ENCODE measurements around the gene GIGYF2. TPM values are rescaled to one million over a fixed set of nuclear protein-coding genes. Genes with fewer than 3 reads are reported as not detected.
"Not testable (repeated sequence)": the region's sequence is repeated elsewhere in the genome, so short reads cannot be mapped to it uniquely, and the experiment has no call there.

GIGYF2 gene
- total RNA-seq, 1 experiment from 2014 or later: 32.9 TPM

- no peak for DNase-seq
- no peaks in the 10 kb centered on the region for H3K36me3 ChIP-seq
- H3K9me3 ChIP-seq: no peaks in the 10 kb centered on the region
- H3K27me3 ChIP-seq: 0 out of 2 replicates have a peak, but pooled peaks cover 4% of the 10 kb centered on the region
- H3K4me3 ChIP-seq: no peak overlapping the region
These were observed 17.1 kb upstream of the GIGYF2 start for GRCh38 chr2:232680006-232680405.

DNA sequence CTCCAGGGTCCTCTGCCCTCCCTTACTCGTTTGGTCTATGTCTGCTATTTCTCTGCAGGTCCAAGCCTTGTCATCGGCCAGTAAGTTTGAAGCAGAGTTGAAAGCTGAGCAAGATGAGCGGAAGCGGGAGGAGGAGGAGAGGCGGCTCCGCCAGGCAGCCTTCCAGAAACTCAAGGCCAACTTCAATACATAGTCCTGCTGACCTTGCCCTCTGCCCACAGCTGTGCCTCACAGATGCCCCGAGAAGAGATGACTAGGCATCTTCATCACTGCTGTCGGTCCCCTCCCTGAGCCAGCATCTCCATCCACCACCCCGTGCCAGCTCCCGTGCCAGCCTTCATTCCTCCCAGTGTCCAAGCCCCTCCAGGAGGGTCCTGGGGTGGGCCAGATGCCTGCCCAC, 15.6 kb upstream of the GIGYF2 start:
- H3K27me3 ChIP-seq: 0 out of 2 replicates have a peak, but pooled peaks cover 4% of the 10 kb centered on the region
- no peak for DNase-seq
- no peaks in the 10 kb centered on the region for H3K9me3 ChIP-seq
- H3K4me3 ChIP-seq: no peak overlapping the region
- no peaks in the 10 kb centered on the region for H3K36me3 ChIP-seq

- Histone ChIP-seq H3K27me3 (0 out of 2 replicates have a peak, but pooled peaks cover 4% of the 10 kb centered on the region), H3K4me3 (no peak overlapping the region), H3K36me3 (no peaks in the 10 kb centered on the region), H3K9me3 (no peaks in the 10 kb centered on the region)
- DNase-seq: no peak
These were observed 13.8 kb upstream of the GIGYF2 start for GRCh38 chr2:232683368-232683767.

GRCh38 chr2:232685391-232685790, 11.7 kb upstream of the GIGYF2 start:
- H3K36me3 ChIP-seq, H3K27me3 ChIP-seq, DNase-seq, H3K4me3 ChIP-seq, H3K9me3 ChIP-seq: not testable (repeated sequence)

DNA sequence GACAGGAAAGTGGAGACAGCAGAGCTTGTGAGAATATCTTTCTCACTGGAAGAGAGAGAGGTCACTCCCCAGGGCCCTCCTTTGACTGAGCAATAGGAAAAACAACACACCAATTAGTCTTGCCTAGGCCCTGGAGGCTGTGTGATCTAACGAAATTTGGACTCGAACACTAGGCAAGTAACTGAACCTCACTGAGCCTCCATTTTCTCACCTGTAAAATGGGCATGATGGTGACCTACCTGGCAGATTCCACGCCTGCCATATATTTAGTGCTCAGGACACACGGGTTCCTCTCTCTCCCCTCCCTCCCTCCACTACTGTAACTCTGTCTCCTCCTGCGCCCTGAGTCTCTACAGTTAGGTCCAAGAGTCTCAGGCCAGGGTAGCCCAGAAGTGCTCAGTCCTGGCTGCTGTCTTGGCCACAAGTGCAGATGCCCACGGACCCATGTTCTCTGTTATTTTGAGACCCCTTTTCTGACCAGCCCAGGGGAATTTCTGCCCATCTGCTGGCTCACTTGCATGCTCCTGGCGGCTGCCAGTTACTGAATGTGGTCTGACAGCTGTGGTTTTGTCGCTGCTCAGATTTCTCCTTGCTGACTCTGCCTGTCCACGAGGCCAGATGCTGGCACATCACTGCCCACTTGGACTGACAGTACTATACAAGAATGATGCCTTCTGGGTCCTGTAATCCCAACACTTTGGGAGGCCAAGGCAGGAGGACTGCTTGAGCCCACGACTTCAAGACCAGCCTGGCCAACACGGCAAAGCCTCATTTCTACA, 9.6 kb upstream of the GIGYF2 start:
- Histone ChIP-seq H3K9me3 (no peaks in the 10 kb centered on the region), H3K4me3 (no peak overlapping the region), H3K27me3 (0 out of 2 replicates have a peak, but pooled peaks cover 4% of the 10 kb centered on the region), H3K36me3 (no peaks in the 10 kb centered on the region)
- peak; percentile 47 for DNase-seq

- Histone ChIP-seq H3K9me3 (no peaks in the 10 kb centered on the region), H3K27me3 (0 out of 2 replicates have a peak, but pooled peaks cover 4% of the 10 kb centered on the region), H3K4me3 (no peak overlapping the region), H3K36me3 (no peaks in the 10 kb centered on the region)
- DNase-seq: no peak
These were observed 8.9 kb upstream of the GIGYF2 start for GRCh38 chr2:232688201-232688600.

DNA sequence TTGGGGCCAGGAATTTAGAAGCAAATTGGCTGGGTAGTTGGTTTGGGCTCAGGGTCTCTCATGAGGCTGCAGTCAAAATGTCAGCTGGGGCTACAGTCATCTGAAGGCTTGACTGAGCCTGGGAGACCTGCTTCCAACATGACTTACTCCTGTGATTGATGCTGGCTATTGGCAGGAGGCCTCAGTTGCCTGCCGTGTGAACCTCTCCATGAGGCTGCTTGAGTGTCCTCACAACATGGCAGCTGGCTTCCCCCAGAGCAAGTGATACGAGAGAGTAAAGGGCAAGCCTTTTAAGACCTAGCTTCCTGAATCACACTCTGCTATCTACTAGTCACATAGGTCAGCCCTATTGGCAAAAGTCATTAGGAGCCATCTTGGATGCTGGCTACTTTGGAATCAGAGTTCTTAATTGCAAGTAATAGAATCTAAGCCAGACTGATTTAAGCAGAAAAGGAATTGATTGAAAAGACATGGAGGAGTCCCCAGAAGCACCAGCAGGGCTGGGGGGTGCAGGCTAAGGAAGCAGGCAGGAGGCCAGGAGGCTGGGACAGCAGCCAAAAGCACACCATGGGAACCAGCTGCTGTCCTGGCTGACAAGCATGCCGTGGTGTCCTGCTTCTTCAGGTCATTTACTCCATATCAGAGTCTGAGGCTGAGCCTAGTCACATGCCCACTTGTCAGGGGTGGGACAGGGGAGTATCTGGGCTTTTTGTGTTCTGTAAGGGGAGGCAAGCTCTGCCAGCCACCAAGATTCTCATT, 7.8 kb upstream of the GIGYF2 start:
- H3K9me3 ChIP-seq: no peaks in the 10 kb centered on the region
- no peaks in the 10 kb centered on the region for H3K27me3 ChIP-seq
- H3K4me3 ChIP-seq: no peak overlapping the region
- H3K36me3 ChIP-seq: no peaks in the 10 kb centered on the region
- peak; percentile 30 for DNase-seq

- DNase-seq, H3K9me3 ChIP-seq, H3K27me3 ChIP-seq, H3K4me3 ChIP-seq, H3K36me3 ChIP-seq: not testable (repeated sequence)
These were observed 6.0 kb upstream of the GIGYF2 start for GRCh38 chr2:232691117-232691516.

GRCh38 chr2:232693344-232693743, 3.8 kb upstream of the GIGYF2 start:
- DNase-seq: no peak
- H3K4me3 ChIP-seq: no peak overlapping the region
- no peaks in the 10 kb centered on the region for H3K27me3 ChIP-seq
- no peaks in the 10 kb centered on the region for H3K9me3 ChIP-seq
- H3K36me3 ChIP-seq: peaks cover 6% of the 10 kb centered on the region

GRCh38 chr2:232696609-232697058, 497 bp upstream of the GIGYF2 start:
- H3K4me3 ChIP-seq: peak overlapping the region; percentile 98
- H3K9me3 ChIP-seq: no peaks in the 10 kb centered on the region
- H3K36me3 ChIP-seq: peaks cover 32% of the 10 kb centered on the region
- no peak for DNase-seq
- H3K27me3 ChIP-seq: no peaks in the 10 kb centered on the region

DNA sequence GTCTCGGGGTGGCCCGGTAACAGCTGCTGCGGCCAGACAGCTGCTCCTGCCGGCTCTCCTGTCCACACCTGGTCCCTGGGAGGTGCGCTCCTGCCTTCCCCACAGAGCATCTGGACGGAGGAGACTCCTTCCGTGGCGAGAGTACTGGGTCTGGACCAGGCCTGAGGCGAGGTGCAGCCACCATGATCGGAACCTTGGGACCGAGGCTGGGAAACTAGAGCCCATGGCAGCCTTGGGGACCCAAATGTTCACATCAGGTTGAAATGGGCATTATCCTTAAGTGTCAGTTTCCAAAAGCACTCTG, 628 bp downstream of the GIGYF2 start:
- DNase-seq: no peak
- Histone ChIP-seq H3K4me3 (peak overlapping the region; percentile 98), H3K27me3 (no peaks in the 10 kb centered on the region), H3K9me3 (no peaks in the 10 kb centered on the region), H3K36me3 (peaks cover 44% of the 10 kb centered on the region)

GRCh38 chr2:232698556-232699091, 1.5 kb downstream of the GIGYF2 start:
- DNase-seq: no peak
- H3K27me3 ChIP-seq: no peaks in the 10 kb centered on the region

GRCh38 chr2:232699110-232699509, 2.0 kb downstream of the GIGYF2 start:
- no peak for DNase-seq
- peak overlapping the region; percentile 98 for H3K4me3 ChIP-seq

More at GRCh38 chr2:232698556-232699091, 1.5 kb downstream of the GIGYF2 start:
- Histone ChIP-seq H3K9me3 (no peaks in the 10 kb centered on the region), H3K4me3 (peak overlapping the region; percentile 98), H3K36me3 (peaks cover 52% of the 10 kb centered on the region)

GRCh38 chr2:232700154-232700553, 3.0 kb downstream of the GIGYF2 start:
- Histone ChIP-seq H3K4me3 (no peak overlapping the region), H3K9me3 (no peaks in the 10 kb centered on the region)

More at GRCh38 chr2:232699110-232699509, 2.0 kb downstream of the GIGYF2 start:
- H3K36me3 ChIP-seq: peaks cover 57% of the 10 kb centered on the region
- no peaks in the 10 kb centered on the region for H3K27me3 ChIP-seq
- no peaks in the 10 kb centered on the region for H3K9me3 ChIP-seq

DNA sequence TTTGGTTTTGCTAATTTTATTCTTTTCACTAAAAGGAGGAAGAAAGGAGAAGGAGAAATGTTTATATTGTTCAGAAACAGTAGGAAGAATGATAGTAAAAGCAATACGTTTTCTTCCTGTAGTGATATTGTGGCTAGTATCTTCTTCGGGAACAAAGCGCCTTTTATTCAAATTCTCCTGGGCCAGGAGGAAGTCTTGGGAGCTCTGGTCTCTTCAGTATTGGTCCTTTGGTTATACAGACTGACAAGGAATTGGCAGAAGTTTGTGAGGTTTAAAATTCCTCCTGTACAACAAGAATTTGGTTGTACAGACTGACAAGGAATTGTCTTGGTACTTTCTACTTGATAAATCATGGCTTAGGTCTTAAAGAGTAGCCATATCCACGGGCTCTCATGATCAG, 9.9 kb downstream of the GIGYF2 start:
- Histone ChIP-seq H3K4me3 (no peak overlapping the region), H3K27me3 (no peaks in the 10 kb centered on the region), H3K9me3 (no peaks in the 10 kb centered on the region), H3K36me3 (peaks cover 83% of the 10 kb centered on the region)
- no peak for DNase-seq

More at GRCh38 chr2:232700154-232700553, 3.0 kb downstream of the GIGYF2 start:
- Histone ChIP-seq H3K36me3 (peaks cover 65% of the 10 kb centered on the region), H3K27me3 (no peaks in the 10 kb centered on the region)
- no peak for DNase-seq

GRCh38 chr2:232713505-232713904, 16.4 kb downstream of the GIGYF2 start:
- no peak for DNase-seq
- Histone ChIP-seq H3K27me3 (no peaks in the 10 kb centered on the region), H3K4me3 (no peak overlapping the region), H3K9me3 (no peaks in the 10 kb centered on the region), H3K36me3 (peaks cover 70% of the 10 kb centered on the region)

DNA sequence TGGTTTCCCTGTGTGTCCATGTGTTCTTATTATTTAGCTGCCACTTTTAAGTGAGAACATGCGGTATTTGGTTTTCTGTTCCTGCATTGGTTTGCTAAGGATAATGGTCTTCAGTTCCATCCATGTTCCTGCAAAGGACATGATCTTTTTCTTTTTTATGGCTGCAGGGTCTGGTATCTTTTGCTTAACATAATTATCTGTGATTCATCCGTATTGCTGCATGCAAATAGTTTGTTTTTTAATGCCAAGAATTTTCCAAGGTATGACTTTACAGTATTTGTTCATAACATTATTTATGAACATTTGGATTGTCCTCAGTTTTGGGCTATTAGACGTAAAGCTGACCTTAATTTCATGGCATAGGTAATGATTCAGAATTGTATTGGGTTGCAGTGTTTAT, 17.8 kb downstream of the GIGYF2 start:
- peaks cover 60% of the 10 kb centered on the region for H3K36me3 ChIP-seq
- no peak overlapping the region for H3K4me3 ChIP-seq
- no peak for DNase-seq
- no peaks in the 10 kb centered on the region for H3K27me3 ChIP-seq
- H3K9me3 ChIP-seq: no peaks in the 10 kb centered on the region

All from MG63 (cell line).